NK-92 (cell line): Measurements from ENCODE around the gene C3orf33.

Source experiments
- DNase-seq: peaks from one replicate; lab custom pipeline; 2025; ENCODE audit not compliant: unreplicated experiment; lab: John Stamatoyannopoulos, UW

The C3orf33 gene

DNA sequence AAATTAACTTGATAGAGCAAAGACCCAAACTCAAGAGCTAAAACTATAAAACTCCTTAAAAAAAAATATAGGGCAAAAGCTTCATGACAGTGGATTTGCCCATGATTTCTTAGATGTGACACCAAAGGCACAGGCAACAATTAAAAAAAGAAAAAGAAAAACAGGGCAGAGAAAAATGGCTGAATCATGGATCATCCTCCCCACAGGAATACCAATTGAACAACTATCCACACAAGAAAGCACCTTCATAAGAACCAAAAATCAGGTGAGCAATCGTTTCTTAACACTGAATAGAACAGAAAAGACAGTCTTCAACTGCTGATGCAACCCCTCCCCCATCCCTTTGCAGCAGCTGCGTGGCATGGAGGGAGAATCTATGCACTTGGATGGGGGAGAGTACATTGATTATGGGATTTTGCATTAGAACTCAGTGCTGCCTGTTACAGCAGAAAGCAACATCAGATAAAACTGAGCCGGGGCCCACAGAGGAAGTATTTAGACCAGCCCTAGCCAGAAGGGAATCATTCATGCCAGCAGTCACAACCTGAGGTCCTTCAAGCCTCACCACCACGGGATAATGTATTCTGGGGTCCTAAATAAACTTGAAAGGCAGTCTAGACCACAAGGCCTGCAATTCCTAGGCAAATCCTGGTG, 15.7 kb downstream of the C3orf33 start:
- no peak for DNase-seq

DNA sequence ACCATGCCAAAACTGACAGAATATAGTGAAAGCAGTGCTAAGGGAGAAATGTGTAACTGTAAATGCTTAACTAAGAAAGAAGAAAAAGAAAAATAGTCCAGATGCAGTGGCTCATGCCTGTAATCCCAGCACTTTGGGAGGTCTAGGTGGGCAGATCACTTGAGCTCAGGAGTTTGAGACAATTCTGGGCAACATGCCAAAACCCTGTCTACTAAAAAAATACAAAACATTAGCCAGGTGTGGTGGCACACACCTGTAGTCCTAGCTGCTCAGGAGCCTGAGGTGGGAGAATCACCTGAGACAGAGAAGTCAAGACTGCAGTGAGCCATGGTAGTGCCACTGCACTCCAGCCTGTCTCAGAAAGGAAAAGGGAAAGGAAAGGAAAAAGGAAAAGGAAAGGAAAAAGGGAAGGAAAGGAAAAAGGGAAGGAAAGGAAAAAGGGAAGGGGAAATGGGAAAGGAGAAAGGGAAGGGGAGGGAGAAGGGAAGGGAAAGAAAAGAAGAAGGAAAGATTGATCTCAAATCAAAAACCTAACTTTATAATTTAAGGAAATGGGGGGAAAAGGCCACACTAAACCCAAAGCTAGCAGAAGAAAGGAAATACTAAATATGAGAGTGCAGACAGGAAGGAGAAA, 20.3 kb downstream of the C3orf33 start:
- DNase-seq, result no peak

DNA sequence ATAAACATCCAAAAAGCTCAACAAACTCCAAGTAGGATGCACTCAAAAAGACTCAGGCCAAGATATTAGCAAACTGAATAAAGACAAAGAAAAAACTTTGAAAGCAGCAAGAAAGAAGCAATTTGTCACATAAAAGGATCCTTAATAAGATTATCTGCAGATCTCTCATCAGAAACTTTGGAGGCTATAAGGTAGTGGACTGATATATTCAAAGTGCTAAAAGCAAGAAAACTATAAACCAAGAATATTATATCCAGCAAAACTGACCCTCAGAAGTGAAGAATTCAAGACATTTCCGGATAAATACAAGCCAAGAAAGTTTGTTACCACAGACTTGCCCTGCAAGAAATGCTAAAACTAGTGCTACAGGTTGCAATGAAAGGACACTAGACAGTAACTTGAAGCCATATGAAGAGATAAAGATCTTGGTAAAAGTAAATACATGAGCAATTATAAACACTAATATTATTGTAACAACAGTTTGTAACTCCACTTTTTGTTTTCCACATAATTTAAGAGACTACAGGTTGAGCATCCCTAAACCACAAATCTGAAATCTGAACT, 23.6 kb downstream of the C3orf33 start:
- DNase-seq, result no peak

DNA sequence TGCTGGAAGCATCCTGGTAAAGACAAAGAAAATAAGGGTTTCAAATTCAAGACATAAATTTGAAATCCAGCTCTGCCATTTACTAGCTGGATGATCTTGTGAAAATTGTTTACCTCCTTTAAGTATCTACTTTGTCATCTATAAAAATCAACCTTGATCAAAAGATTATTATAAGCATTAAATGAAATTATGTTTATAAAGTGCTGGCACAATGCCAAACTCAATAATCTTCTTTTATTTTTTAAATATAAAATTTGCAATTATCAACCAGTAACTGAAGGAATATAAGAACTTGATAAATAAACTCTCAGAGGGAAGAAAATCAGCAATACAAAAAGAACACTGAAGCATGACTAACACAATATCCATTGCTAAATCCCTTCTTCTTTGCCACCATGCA, 25.8 kb downstream of the C3orf33 start:
- no peak for DNase-seq

DNA sequence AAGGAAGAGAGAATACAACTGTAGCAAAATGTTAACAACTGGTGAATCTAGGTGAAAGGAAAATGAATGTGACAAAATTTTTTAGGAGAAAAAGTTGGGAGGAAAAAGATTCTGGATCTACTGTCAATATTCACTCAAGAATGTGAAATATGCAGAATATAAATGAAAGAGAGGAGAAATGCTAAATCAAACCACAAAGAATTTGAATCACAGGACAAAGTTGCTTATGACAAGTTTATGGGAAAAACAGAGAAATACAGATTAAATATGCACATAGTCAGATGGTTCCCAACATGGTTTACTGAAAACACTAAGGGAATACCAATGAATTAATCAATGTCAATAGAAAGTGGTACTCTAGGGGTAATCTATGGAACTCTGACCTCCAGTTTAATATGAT, 27.6 kb downstream of the C3orf33 start:
- no peak for DNase-seq

DNA sequence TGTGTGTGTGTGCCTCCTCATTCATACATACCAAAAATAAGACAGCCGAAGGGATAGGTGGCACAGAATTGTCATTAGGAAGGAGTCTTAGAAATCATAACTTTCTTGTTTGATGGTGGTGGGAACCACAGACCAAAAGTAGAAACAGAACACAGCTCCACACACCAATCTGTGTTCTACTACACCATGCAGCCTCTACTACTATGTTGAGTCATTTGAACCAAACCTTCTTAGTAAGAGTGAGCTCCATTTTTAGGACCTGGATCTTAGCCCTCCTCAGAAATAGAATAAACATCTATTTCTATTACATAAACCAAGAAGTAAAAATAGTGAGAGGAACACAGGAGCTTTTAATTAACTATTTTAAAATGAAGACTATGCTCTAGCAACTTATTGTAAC, 33.3 kb downstream of the C3orf33 start:
- DNase-seq, result no peak

DNA sequence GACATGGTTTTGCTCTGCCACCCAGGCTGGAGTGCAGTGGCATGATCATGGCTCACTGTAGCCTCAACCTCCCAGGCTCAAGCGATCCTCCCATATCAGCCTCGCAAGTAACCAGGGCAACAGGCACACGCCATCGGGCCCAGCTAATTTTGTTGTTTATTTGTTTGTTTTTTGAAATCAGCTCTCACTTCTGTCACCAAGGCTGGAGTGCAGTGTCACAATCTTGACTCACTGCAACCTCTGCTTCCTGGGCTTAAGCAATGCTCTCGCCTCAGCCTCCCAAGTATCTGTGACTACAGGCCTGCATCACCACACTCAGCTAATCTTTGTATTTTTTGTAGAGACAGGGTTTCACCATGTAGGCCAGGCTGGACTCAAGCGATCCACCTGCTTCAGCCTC, 35.0 kb downstream of the C3orf33 start:
- no peak for DNase-seq

DNA sequence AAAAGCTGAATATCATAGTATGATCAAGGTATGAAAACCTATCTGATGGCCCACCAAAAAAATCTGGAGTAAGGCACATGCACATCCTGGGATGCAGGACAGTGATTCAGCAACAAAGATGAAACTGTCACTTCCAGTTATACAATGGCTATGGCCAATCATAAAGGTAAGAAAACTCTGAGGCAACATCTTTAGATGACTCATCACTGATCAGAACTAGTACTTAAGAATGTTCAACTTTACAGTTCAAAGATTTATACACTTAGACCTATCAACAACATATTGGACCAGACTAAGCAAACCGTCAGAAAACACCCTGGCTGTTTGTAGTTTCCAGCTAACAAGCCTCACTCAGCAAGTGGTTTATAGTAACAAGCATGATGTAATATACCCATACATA, 39.9 kb downstream of the C3orf33 start:
- DNase-seq, result no peak

DNA sequence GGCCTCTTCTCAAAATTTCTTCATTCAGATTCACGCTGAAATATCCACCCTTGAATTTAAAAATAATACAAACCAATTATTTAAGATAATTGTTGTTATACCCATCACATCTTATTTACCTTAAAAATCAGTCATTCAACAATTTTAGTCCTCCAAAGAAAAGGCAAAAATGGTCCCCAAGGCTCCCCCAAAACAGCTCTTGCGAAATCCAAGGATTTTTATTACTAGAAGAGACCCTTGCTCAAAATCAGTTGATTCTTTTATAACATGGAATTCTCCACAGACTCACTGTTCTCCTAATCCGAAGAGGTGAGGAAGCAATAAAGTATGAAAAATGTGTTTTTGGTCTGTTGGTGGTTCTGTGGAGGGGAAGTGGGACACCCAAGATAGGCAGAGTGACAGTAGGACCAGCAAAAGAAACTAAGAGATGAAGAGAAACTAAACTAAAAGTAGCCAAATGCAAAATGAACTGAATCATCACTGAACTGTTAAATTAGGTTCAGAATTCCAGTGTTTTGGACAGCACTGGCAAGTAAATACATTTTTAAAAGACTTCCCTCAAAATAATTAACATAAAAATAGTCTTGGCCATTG, 42.1 kb downstream of the C3orf33 start:
- DNase-seq, result no peak

DNA sequence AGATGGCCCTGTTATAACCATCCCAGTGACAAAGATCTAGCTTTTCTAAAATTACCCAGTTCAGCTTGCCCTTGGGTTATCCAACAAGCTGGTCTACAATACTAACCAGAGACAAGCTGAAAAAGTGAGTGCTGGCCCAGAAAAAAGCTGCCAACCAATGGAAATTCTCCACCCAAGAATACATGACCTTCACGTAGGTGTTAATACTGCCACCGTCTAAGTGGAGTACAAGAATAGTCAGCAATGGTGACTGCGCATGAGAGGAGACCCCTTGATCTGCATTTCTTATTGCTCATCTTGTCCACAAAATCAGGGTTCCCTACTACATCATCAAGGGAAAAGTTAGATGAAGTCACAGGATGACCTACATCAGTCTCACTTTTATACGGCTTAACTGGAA, 45.4 kb downstream of the C3orf33 start:
- no peak for DNase-seq

DNA sequence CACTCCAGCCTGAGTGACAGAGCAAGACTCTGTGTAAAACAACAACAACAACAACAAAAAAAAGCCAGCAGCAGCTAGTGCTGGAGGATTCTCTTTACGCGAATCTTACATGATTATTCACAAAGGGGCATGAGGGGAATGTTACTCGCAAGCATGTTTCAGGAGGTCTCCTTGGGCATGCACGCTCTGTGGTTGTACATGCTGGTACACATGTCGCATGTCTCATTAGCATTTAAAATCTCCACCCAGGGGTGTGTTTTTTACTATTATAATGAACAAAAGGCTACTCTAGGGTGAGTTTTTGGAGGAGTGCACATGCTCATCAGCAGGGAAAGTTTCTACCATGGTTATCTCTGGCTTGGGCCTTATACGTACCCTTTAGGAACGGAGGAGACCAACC, 48.5 kb downstream of the C3orf33 start:
- DNase-seq, result no peak

DNA sequence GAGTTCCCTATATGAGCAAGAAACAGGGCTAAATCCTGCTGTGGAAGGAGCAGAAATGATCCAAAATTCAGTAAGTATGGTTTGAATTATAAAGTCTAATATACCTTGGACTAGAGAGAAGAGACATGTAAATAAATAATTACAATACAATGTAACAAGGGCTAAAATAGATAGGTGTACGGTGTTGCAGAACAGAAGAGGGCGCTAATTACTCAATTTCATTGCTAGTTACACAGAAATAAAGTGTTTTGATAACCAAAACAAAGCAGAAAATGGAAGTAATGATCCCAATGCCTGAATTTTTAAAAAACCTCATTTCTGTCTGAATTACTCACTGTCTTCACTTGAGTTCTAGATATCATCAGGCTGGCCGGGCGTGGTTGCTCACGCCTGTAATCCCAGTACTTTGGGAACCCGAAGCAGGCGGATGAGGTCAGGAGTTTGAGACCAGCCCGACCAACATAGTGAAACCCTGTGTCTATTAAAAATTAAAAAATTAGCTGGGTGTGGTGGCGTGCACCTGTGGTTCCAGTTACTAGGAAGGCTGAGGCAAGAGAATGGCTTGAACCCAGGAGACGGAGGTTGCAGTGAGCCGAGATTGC, 52.9 kb downstream of the C3orf33 start:
- DNase-seq, result no peak

DNA sequence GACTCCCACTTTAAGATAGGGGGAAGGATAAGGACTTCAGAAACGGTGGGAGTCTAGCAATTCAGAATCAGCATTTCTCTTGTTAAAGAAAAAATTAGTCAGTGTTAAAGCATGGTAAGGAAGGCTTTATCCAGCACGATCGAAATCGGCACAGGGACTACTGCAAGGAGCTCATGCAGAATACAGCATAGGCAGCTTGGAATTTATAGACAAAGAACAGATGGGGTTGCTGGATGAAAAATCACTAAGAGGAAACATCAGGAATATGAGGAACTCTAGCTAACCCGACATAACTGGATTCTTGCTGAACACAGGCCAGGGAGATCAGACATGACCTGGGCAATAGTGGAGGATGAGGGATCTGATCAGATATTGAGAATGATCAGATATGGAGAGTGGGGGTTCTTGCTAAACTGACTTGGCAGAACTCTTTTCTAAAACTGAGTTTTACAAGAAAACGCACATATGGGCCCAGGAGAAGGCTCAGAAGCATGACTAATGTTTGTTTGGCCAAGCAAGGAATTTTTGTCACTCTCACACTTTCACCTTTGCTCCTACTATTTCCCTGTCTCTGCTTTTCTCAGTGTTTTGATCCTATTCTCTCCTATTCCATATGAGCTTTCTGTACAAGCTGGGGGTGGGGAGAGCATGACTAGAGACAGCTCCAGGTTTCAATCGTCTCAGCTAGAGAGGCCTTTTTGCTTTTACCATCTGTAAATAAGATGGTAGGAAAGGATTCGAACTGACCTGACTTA, 57.3 kb downstream of the C3orf33 start:
- no peak for DNase-seq

DNA sequence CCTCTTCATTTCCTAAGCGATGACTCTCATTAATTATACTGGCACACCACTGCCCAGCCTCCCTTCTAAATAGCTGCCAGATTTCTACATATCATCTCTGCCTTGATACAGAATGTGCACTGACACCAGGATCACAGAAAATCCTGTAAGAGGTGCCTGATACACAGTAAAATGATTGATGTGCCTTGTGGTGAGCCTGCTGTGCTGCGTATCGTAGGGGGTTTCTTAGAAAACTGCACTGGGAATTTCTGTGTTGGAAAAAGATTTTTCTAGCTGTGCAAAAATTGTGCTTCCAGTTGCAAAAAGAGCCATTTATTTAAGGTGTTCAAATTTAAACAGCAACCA, 58.2 kb downstream of the C3orf33 start:
- DNase-seq, result no peak

DNA sequence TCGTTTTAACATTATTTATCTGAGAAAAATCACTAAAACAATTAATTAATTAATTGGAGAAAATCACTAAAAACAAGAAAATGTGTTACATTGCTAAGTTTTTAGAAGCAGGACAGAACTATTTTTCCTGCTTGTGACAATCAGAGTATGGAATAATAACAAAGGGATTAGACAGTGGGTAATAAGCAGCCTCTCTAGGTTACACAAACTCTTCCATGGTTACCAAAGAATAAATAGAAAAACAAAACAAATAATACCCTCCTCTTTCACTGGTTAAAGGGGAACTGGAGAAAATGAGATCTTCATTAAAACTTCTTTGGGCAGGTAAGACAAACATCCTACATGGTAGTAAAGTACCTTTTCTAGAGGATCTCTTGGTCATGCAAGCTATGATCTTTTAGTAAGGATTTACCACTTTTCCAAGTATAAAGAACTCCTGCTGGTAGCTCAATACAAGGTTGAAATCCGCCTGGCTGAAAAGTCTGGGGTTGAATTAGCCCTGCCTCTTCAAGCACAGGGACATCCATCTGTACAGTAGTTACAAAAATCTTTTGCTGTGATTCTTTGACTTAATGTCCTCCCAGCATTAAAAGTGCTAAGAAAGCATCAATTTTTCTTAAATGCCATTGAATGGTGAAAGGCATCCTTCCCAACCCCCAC, 58.7 kb downstream of the C3orf33 start:
- DNase-seq, result no peak

DNA sequence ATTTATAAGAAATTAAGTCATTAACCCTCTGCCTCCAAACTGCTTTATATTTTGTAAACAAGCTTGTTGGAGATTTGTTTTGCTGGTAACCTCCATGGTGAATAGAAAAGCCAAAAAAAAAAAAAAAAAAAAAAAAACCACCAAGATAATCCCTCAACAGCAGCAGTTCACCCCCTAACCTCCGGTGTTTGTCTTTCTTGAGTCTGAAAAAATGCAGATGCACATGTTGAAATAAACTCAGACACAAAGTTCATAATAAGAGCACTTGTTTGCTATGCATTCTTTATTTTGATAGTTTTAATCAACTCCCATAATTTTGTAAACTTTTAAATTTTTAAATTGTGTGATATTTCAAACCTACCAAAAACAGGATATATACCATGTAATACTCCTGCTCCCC, 59.4 kb downstream of the C3orf33 start:
- DNase-seq, result no peak

DNA sequence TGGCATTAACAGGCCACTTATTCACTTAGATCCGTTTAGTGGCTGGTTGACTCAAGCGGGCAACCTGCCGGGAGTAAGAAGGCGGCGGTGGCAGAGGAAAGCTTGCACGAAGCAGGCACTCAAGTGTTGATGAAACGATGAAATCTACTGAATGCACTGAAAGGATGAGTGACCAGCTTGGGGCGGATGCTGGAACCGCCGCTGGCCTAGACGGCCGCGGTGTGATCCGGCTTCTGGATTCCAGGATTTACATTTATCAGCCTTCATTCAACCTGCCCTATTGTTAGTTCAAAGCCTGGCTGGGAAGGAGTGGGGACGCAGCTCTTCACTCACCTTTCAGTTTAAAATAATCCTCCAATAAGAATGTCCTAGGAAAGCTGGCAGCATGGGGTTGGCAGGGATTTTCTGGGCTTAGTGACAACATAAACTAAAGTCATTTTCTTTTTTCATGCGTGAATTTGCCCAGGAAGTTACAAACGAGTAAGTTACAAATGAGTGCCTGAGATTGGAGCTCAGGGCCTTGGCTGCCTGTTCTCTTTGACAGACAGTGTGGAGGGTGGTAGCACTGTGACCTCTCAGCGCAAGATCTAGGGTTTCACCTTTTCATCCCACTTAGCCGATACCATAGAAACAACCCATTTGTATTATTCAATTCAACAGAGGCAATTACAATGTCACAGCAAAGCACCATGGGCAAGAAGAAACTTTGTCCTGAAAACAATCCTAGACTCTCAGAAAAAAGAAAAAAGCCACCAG, 60.1 kb downstream of the C3orf33 start:
- DNase-seq, result no peak

DNA sequence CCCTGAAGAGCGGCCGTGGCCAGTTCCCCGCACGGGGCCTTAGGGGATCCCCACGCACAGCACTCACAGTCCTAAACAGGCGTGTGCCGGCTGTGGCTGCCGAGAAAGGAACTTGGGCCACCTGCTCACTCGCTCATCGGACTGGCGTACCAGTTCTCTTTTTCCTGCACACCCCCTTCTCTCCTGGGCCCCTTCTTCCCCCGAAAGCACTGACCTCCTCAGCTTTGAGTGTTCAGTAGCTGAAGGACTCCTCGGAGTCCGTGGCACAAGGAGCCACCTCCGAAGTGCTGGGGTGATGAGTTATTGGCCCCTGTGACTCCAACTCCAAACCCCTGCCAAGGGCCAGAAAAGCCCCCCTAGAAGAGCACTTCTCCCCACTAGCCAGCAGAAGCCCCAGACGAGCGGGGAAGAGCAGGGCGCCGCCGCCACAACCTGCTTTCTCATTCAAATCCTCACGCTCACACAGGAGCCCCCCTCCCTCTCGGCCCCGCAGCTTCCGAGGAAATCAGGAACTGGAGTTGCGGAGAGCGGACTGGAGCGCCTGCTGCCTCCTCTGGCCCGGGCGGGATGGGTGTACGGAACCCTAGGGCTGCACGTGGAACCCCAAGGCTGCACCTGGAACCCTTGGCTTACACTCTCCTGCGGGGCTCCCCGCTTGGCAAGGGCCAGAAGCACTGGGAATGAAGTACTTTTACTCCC, 61.3 kb downstream of the C3orf33 start, which contains the start of gene PLCH1:
Gene PLCH1, minus strand, starts transcription at position 446 of the 699 bp plus-strand sequence. CDS start 40,847 bp downstream, outside the sequence.
- no peak for DNase-seq

DNA sequence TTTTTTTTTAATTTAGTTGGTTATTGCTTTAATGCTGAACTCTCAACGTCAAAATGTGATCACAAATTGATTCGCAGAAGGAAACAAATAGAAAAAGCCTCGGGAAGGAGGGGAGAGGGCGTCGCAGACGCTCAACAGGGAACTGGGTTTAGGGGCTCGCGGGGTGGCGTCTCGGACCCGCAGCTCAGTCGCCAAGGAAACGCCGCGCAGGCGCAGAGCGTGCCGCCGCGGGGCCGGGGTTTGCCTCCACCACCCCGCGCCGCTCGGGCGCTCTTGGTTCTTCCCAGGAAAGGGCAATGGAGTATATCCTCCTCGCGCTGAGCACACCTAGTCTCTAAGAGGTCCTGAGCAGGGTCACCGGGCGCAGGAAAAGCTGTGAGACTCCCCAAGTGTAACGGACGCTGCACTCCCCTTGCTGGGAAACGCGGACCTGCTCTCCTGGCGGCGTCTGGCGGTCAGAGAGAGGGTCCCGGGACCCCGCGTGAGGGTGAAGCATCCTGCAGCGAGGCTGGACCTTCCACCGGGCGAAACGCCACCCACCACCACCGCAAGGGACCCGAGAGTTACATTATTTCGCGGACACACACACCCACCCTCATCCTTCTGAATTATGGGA, 62.0 kb downstream of the C3orf33 start:
- no peak for DNase-seq
